Omental fat pad (tissue), 4 donors: ENCODE data around the gene IGSF11. TPM values are rescaled to one million over a fixed set of nuclear protein-coding genes. Genes with fewer than 3 reads are reported as not detected.

ENCODE experiments used
- ATAC-seq: fragments of 150-250 bp; one replicate; pipeline ENCODE4 v1.9.1; 2016; ENCODE audit warnings: mild to moderate bottlenecking, moderate library complexity; ENCODE audit not compliant: low FRiP score
- DNase-seq: peaks from one replicate; pipeline ENCODE4 v3.0.0-alpha.2; 2019; ENCODE audit warnings: low spot score
- CTCF ChIP-seq, 3 donors: fragments of 450-650 bp; IDR thresholded peaks; one replicate each; pipeline ENCODE4 v1.5.1; 2016 to 2017; ENCODE audit warnings: antibody characterized with exemption in 3 of 3, mild to moderate bottlenecking in 3 of 3, moderate library complexity in 2 of 3
- total RNA-seq, 4 donors: library from RNA; depleted of rRNA; stranded (reverse); fragments of >200 nt; gene quantifications; one replicate each; pipeline ENCODE4 v1.1.0, GENCODE V29; 2016

IGSF11 gene
- total RNA-seq, 4 donors from 2014 or later = 0.60 to 1.0 TPM; not detected in 2

- ATAC-seq = no peak
- DNase-seq = no peak
- no peak for TF ChIP-seq CTCF (IDR thresholded peaks at IDR 0.05)
Observed at GRCh38 chr3:119018690-119019463, 15.8 kb downstream of the IGSF11 start.

DNA sequence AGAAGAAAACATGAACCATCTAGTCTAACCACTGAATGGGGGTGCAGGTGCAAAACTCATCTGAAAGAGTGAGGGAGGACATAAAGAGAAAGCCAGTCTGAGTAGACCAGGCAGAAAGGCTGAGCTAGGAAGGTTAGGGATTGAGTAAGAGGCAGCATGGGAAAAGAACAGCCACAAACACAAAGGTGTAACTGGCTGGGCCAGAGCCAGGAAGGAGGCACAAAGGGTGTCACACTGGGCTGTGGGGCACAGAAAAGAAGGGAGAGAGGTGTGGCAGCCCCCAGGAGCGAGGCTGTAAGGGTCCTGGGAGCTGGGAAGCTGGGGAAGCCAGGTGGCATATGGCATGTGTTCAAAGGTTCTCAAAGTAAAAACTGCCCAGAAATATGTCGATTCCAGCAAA is 18.7 kb downstream of the IGSF11 start:
- TF ChIP-seq CTCF (IDR thresholded peaks at IDR 0.05) = no peak
- DNase-seq (no peak), ATAC-seq (no peak)

DNA sequence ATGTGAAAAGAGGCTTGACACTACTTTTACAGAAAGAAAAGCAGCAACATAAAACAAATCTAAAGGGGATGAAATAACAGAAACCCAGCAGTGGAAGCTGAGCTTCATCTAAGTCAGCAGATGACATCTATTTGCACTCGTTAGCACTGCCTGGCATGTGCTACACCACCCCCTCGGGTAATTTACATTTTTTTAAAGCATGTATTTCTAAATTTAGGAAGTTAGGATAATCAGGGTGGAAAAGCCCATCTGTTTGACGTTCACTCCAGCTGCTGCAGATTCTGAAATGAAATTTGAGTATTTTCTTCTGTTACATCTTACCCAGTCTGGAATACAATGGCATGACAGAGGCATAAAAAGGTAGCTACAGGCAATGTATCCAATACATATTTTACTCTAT is 20.7 kb downstream of the IGSF11 start:
- no peak for DNase-seq
- ATAC-seq = no peak
- no peak for TF ChIP-seq CTCF (IDR thresholded peaks at IDR 0.05)

GRCh38 chr3:119011528-119011927 is 23.1 kb downstream of the IGSF11 start:
- no peak for TF ChIP-seq CTCF (IDR thresholded peaks at IDR 0.05)
- no peak for DNase-seq
- no peak for ATAC-seq

DNA sequence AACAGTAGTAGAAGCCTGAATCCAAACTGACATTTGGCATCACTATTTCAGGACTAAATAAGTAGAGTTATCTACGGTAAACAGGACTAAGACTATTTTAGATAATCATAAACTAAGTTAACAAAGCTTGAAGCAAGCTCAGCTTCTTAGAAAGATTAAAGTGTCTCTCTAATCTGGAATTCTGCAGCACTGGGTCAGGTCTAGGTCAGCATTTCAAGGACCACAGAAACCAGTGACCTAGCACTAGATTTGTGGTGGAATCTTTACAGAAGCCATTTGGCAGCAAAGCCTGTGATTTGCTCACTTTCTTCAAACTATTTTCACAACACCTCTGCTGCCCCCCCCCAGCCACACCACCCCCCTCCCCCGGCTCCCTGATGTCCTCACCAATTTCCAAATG is 37.5 kb downstream of the IGSF11 start:
- ATAC-seq (no peak), DNase-seq (no peak)
- no peak for TF ChIP-seq CTCF (IDR thresholded peaks at IDR 0.05)

DNA sequence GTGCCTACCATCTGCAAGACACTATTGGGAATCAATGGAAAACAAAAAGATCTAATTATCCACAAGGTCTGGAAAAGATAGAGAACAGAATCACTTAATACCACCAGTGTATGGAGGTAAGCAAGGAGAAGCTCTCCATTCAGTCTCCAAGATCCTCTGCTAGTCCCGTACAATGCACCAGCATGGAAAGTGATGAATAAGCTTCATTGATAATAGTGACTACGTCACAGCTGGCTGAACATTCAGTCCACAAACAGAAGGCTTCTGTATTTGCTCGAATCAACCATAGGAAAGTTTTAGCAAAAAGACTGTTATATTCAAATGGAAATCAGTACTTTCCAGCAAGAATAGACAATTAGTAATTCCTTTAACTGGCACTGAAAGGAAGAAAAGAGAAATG is 42.9 kb downstream of the IGSF11 start:
- DNase-seq (no peak), ATAC-seq (no peak)
- TF ChIP-seq CTCF (IDR thresholded peaks at IDR 0.05) = no peak
